GM23248 (cell line): ENCODE measurements around the gene PRPF38B.

Experiments
- EZH2 ChIP-seq: fragments of 200-600 bp; sonication (generic); IDR thresholded peaks from 2 replicates; pipeline ENCODE4 v1.6.1; 2018; ENCODE audit warnings: antibody characterized with exemption, mild to moderate bottlenecking; ENCODE audit not compliant: insufficient read depth, poor library complexity, severe bottlenecking
- EZH2phosphoT487 ChIP-seq: fragments of 200-600 bp; sonication (generic); IDR thresholded peaks from 2 replicates; pipeline ENCODE4 v1.6.1; 2018; ENCODE audit warnings: antibody characterized with exemption, moderate library complexity, mild to moderate bottlenecking, low read depth; ENCODE audit not compliant: insufficient read depth

- TF ChIP-seq EZH2phosphoT487 (no peak), EZH2 (no peak)
Observed at GRCh38 chr1:108645564-108646184, 46.4 kb upstream of the PRPF38B start.
